Epithelial cell of umbilical artery (primary cell): ENCODE results near the gene LRIG1. TPM values are rescaled to one million over a fixed set of nuclear protein-coding genes. Genes with fewer than 3 reads are reported as not detected.

ENCODE experiments used
- total RNA-seq: library from RNA; depleted of rRNA; stranded (reverse); fragments of >200 nt; gene quantifications from 2 replicates; pipeline ENCODE4 v1.2.3, GENCODE V29; 2014

LRIG1 gene
- total RNA-seq, result 48.1 and 79.0 TPM in 2 replicates

GRCh38 chr3:66500576-66501482 is at the start of gene LRIG1:
TSS of gene LRIG1 (minus strand) at chr3:66501022. CDS start at chr3:66500407, 615 bp downstream.

